ENCODE results near the gene IQCB1.
"Not testable (repeated sequence)": the region's sequence is repeated elsewhere in the genome, so short reads cannot be mapped to it uniquely, and the experiment has no call there.

The IQCB1 gene

DNA sequence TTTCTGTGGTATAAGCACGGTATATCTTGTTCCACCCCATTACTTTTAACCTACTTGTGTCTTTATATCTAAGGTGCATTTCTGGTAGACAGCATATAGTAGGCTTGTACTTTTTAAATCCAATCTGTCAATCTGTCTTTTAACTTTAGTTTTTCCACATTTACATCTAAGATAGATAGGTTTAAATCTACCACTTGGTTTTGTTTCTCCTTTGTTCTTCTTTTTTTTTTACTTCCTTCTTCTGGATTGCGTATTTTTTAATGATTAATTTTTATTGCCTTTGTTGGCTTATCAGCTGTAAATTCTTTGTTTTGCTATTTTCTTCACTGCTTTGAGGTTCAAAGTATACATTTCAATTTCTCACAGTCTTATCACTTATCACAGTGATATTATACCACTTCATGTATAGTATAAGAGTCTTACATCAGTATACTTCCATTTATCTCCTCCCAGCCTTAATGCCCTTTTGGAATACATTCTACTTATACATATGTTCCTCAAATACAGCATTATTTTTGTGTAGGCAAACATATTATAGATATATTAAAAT is 31.0 kb downstream of the IQCB1 start:
- no peak for DNase-seq (ENCODE audit: low spot score)

GRCh38 chr3:121800906-121801305 is 34.0 kb downstream of the IQCB1 start:
- DNase-seq (ENCODE audit: low spot score): no peak

GRCh38 chr3:121796970-121797369 is 37.9 kb downstream of the IQCB1 start:
- no peak for DNase-seq (ENCODE audit: low spot score)

GRCh38 chr3:121794264-121794983 is 40.4 kb downstream of the IQCB1 start:
- DNase-seq (ENCODE audit: low spot score): no peak

DNA sequence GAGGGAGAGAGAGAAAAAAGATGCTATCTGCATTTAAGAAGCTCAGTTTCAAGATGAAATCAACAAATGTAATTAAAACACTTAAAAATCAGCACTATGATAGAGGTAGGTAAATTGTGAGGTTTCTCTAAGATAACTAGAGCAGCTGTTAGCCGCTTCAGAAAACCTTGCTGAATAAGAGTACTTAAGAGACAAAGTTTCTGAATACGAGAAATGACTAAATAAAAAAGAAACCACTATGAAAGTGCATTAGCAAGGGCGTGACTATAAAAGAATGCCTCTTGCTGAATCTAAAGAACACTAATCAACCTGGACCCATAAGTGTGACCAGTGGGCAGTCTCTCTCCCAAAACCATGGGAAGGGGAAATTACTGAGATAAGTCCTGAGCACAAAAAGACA is 41.8 kb downstream of the IQCB1 start:
- no peak for DNase-seq (ENCODE audit: low spot score)

DNA sequence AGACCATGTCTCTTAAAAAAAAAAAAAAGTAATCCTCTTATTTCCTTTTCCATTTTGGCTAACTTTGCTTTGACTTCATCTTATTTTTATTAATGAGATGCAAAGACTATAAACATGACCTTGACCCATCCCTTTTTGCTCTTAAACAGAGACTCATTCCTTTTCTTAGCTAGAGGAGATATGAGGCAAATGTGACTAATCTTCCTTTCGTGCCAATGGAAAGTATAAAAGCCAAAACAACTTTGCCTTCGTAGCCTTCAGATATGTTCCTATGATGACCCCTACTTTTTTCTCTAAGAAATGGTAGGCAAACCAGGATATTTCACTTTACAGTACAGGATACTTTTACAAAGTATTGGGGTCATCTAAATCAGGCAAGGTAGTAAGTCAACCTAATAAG is 48.4 kb downstream of the IQCB1 start:
- DNase-seq (ENCODE audit: low spot score): no peak

DNA sequence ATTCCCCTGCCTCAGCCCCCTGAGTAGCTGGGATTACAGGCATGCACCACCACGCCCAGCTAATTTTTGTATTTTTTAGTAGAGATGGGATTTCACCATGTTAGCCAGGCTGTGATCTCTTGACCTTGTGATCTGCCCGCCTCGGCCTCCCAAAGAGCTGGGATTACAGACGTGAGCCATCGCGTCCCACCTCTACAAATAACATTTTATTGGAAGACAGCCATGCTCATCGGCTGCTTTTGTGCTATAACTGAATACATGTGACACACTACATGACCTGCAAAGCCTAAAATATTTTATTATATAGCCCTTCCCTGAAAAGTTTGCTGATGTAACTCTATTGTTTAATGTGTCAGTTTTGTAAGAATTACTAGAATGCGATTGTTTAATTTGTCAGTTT is 52.1 kb downstream of the IQCB1 start:
- not testable (repeated sequence) for DNase-seq (ENCODE audit: low spot score)

GRCh38 chr3:121781611-121782010 is 53.2 kb downstream of the IQCB1 start:
- DNase-seq (ENCODE audit: low spot score): no peak

DNA sequence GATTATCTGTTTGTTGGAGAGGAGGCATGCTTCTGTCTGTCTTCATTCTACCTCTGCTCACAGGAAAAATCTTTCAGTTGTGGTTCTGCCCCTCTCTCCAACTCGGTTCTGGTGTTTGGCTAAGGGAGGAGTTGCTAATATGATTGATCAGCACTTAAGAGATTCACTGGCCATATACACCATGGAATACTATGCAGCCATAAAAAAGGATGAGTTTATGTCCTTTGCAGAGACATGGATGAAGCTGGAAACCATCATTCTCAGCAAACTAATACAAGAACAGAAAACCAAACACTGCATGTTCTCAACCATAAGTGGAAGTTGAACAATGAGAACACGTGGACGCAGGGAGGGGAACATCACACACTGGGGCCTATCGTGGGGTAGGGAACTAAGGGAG is 59.8 kb downstream of the IQCB1 start:
- not testable (repeated sequence) for DNase-seq (ENCODE audit: low spot score)

DNA sequence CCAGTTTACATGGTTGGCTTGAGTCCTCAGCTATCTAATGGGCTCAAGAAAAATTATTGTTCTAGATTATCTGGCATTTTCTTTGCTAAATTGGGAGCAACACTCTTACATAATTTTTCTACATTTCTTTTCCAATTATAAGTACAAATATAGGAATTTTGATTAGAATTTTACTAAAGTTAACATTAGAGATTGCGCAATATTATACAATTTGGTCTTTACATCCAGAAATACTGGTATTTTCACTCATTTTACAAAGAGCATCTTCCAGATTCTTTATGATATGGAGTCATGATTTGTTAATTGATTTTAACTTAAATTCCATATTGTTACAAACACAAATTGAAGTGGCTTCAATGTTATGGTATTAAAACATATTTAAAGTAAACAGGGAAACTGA is 65.6 kb downstream of the IQCB1 start:
- DNase-seq (ENCODE audit: low spot score): no peak

- no peak for DNase-seq (ENCODE audit: low spot score)
These were observed 66.4 kb downstream of the IQCB1 start for GRCh38 chr3:121768452-121768851.

- DNase-seq (ENCODE audit: low spot score): no peak
These were observed 75.2 kb downstream of the IQCB1 start for GRCh38 chr3:121759541-121760202.

GRCh38 chr3:121758727-121759450 is 76.0 kb downstream of the IQCB1 start:
- DNase-seq (ENCODE audit: low spot score): no peak

DNA sequence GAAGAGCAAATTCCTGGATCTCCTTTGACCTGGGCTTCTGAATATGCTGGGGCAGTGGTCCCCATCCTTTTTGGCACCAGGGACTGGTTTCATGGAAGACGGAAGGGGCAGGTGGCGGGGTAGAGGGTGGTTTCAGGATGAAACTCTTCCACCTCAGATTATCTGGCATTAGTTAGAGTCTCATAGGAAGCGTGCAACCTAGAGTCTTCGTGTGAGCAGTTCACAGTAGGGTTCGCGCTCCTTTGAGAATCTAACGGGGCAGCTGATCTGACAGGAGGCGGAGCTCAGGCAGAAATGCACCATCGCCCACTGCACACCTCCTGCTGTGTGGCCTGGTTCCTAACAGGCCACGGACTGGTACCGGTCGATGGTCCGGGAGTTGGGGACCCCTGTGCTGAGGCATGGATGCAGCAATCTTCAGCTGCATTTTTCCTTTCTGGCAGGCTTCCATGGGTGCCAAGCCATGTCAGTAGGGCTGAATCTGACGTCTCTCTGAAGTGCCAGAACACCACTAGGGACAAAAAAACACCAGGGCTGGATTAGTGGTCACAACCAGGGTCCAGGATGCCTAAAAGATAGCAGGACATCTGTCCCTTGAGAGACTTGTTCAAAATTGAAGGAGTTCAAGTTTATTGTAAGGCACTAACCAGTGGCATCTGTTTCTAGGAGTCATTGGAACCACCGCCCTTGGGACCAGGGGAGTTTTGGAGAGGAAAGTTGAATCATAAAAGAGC is 76.9 kb downstream of the IQCB1 start:
- no peak for DNase-seq (ENCODE audit: low spot score)

DNA sequence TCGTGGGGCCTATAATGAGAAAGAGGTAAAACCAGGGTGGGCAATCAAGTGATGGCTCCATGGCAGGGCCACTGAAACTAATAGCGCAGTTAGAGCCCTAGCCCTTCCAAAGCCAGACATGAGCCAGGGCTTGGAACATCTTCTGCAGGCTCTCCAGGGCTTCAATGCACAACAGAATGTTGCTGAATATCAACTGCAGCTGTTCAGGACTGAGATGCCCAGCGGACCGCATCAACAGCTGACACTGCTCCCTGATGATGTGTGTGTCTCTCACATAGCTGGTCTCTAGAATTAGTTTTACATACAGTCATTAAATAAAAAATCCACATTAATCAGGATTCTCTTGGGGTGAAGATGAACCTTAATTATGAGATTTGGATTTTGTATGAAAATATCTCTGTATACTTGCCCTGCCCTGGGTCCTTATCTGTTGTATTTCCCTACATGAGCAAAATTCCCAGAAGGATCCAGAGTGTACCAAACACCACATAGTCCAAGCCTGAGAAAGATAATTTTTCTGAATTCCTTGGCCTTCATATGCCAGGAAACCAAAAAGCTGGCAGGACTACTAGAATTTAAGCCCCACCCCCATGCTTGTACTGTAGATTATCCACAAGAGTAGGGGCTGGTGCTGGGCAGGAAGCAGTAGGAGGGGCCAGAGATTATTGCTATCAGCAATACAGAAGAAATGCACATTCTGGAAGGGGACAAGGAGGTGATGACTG is 77.6 kb downstream of the IQCB1 start:
- DNase-seq (ENCODE audit: low spot score): no peak

DNA sequence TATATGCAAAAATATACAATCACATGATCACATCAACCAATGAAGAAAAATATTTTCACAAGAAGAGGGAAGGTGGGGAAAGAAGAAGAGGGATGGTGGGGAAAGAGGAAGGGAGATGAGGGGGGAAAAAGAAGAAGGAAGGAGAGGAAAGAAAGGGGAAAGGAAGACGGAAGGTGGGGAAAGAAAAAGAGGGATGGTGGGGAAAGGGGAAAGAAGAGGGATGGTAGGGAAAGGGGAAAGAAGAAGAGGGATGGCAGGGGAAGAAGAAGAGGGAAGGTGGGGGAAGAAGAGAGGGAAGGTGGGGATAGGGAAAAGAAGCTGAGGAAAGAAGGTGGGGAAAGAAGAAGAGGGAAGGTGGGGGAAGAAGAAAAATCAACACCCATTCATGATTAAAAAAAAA is 82.1 kb downstream of the IQCB1 start:
- DNase-seq (ENCODE audit: low spot score): no peak

DNA sequence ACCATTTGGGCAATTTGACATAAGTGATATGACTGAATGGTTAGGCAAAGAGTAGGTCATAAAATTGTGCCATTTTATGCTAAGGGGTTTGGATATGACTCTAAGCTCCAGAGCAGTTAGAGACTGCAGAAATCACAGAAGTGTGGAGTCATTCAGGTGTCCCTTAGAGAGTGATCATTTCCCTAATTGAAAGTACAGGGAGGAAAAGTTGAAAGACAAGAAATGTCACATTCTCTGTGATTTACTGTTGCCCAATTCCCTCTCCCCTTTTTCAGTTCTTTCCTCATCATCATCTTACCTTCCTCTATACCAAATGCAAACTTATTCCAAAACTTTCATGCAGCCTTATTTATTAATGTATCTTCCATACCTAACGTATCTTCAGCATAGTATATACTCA is 82.6 kb downstream of the IQCB1 start:
- no peak for DNase-seq (ENCODE audit: low spot score)

DNA sequence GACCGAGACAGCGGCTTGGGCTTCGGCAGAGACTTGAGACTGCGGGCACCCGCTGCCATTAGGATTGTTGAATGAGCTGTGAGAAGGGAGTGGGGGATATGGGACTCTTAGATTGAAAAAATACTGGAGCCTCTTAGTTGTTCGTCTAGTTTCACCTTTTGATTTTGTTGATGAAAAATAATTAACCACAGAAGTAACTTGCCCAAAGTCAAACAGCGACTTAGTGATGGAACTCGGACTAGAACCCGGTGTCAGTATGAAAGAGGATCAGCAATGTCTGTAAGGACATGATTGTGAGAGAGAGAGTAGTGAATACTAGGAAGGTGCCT is 84.8 kb downstream of the IQCB1 start:
- no peak for DNase-seq (ENCODE audit: low spot score)

GRCh38 chr3:121749276-121750086 is 85.4 kb downstream of the IQCB1 start, which contains the start of gene GOLGB1:
TSS of gene GOLGB1 (minus strand) at chr3:121749741. CDS start at chr3:121730971, 18,770 bp downstream.
- DNase-seq (ENCODE audit: low spot score): peak; percentile 98

DNA sequence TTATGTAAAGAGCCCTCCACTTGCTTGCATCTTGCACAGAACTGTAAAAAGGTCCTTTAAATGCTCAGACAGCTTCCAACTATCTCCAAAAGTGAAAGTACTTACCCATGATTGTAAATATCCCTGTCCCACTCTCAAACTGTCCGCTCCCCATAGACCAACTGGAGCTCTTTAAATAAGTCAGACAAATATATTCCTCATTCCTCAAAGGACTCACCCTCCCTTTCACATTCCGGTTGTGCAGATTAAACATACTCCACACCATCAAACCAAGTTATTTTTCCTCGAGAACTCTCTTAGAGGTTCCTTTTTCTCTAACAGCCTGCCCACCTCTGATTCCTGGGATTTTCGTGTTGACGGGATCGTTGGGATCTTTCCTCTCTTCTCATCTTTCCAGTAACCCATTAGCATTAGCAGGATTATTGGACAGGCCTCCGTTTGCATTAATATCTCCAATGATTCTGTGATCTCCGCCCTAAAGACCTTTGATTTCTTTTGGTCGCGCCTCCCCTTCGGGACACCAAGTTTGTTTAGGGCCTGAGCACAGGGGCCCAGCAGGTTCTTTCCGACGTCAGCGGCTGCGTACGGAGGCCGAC is 86.1 kb downstream of the IQCB1 start:
- peak; percentile 27 for DNase-seq (ENCODE audit: low spot score)

Measured in activated CD4-positive, alpha-beta T cell treated with anti-CD3 and anti-CD28 coated beads, Interleukin-2, Interleukin-4, amounts not matched to agents 100 ng/mL and 50 ng/mL, durations not matched to agents 16 hours and 8 hours (primary cell).